ENCODE measurements around the gene HCCS. TPM values are rescaled to one million over a fixed set of nuclear protein-coding genes. Genes with fewer than 3 reads are reported as not detected.

The HCCS gene
- total RNA-seq, 2 experiments from 2014 or later = 21.9 to 22.3 TPM

- CTCF ChIA-PET = no interaction called here
- no peak overlapping the region for H3K4me3 Mint-ChIP-seq
- H3K27me3 Mint-ChIP-seq (ENCODE audit: low read depth) = peaks cover 4% of the 10 kb centered on the region
- ATAC-seq = no peak
- no peaks in the 10 kb centered on the region for H3K36me3 Mint-ChIP-seq (ENCODE audit: low read depth)
- no peaks in the 10 kb centered on the region for H3K9me3 Mint-ChIP-seq (ENCODE audit: insufficient read depth)
- DNase-seq = no peak
- H3K4me1 Mint-ChIP-seq (ENCODE audit: low read depth) = no peaks in the 10 kb centered on the region
- POLR2A ChIA-PET = no interaction called here
- no peak overlapping the region for H3K27ac Mint-ChIP-seq
These were observed 53.3 kb downstream of the HCCS start for GRCh38 chrX:11164433-11164832.

- no peak overlapping the region for H3K4me3 Mint-ChIP-seq
- POLR2A ChIA-PET = no interaction called here
- no peak overlapping the region for H3K27ac Mint-ChIP-seq
- H3K27me3 Mint-ChIP-seq (ENCODE audit: low read depth) = peaks cover 4% of the 10 kb centered on the region
- DNase-seq = no peak
- H3K36me3 Mint-ChIP-seq (ENCODE audit: low read depth) = no peaks in the 10 kb centered on the region
- CTCF ChIA-PET = no interaction called here
- no peaks in the 10 kb centered on the region for H3K9me3 Mint-ChIP-seq (ENCODE audit: insufficient read depth)
- H3K4me1 Mint-ChIP-seq (ENCODE audit: low read depth) = no peaks in the 10 kb centered on the region
- no peak for ATAC-seq
These were observed 60.8 kb downstream of the HCCS start for GRCh38 chrX:11171956-11172355.

- Mint-ChIP-seq H3K27ac (no peak overlapping the region), H3K27me3 (ENCODE audit: low read depth) (peaks cover 4% of the 10 kb centered on the region), H3K36me3 (ENCODE audit: low read depth) (no peaks in the 10 kb centered on the region), H3K4me3 (no peak overlapping the region), H3K9me3 (ENCODE audit: insufficient read depth) (no peaks in the 10 kb centered on the region), H3K4me1 (ENCODE audit: low read depth) (no peaks in the 10 kb centered on the region)
- ChIA-PET CTCF (no interaction called here), POLR2A (no interaction called here)
- no peak for DNase-seq
- no peak for ATAC-seq
These were observed 61.3 kb downstream of the HCCS start for GRCh38 chrX:11172415-11172814.

Other genes with a start within 250 kb of the HCCS start
- not detected for gene AMELX, start 182.1 kb downstream of the HCCS start, total RNA-seq

Data from activated CD8-positive, alpha-beta T cell treated with anti-CD3 and anti-CD28 coated beads, Interleukin-2, amount 10 ng/mL, durations not matched to agents 7 days and 5 days (primary cell).